HEK293 (cell line): ENCODE results near the gene PLCE1.

Source experiments
- CTCF ChIP-seq: fragments of 450-650 bp; formaldehyde crosslinking; IDR thresholded peaks from 2 replicates; pipeline ENCODE4 v1.5.1; 2016; ENCODE audit warnings: missing biosample characterization, missing genetic modification characterization
- HOXD13 ChIP-seq: sonication (generic); formaldehyde crosslinking; IDR thresholded peaks from 2 replicates; pipeline ENCODE4 v1.8.0; 2022; ENCODE audit warnings: missing genetic modification reagents, borderline replicate concordance
- KLF16 ChIP-seq: fragments of 450-650 bp; formaldehyde crosslinking; IDR thresholded peaks from 2 replicates; pipeline ENCODE4 v1.5.1; 2017; ENCODE audit warnings: missing biosample characterization, missing genetic modification characterization
- SP2 ChIP-seq: fragments of 450-650 bp; formaldehyde crosslinking; IDR thresholded peaks from 2 replicates; pipeline ENCODE4 v1.5.1; 2016; ENCODE audit warnings: missing biosample characterization, missing genetic modification characterization
- WT1 ChIP-seq: fragments of 450-650 bp; formaldehyde crosslinking; IDR thresholded peaks from 2 replicates; pipeline ENCODE4 v1.5.1; 2016; ENCODE audit warnings: missing biosample characterization, missing genetic modification characterization
- ZBTB7A ChIP-seq: fragments of 450-650 bp; formaldehyde crosslinking; IDR thresholded peaks from 2 replicates; pipeline ENCODE4 v1.5.1; 2016; ENCODE audit warnings: low read depth, missing biosample characterization, missing genetic modification characterization
- ZNF138 ChIP-seq: fragments of 450-650 bp; formaldehyde crosslinking; IDR thresholded peaks from 2 replicates; pipeline ENCODE4 v1.5.1; 2016; ENCODE audit warnings: missing biosample characterization, missing genetic modification characterization, borderline replicate concordance
- ZNF274 ChIP-seq, 2 experiments: fragments of 200-500 bp in 1 of 2; fragments of 450-650 bp in 1 of 2; sonication (Bioruptor generic) in 1 of 2; formaldehyde crosslinking in 1 of 2; IDR thresholded peaks; 2 replicates each; pipeline versions ENCODE4 v1.5.1 to v1.6.1; 2014 to 2016; ENCODE audit warnings: borderline replicate concordance in 1 of 2, inconsistent platforms in 1 of 2, low read length in 1 of 2, missing biosample characterization in 1 of 2, missing genetic modification characterization in 1 of 2
- ZNF580 ChIP-seq: fragments of 450-650 bp; formaldehyde crosslinking; IDR thresholded peaks from 2 replicates; pipeline ENCODE4 v1.5.1; 2016; ENCODE audit warnings: missing biosample characterization, missing genetic modification characterization
- TF ChIP-seq, protein P1 (sequence below): fragments of 450-650 bp; formaldehyde crosslinking; IDR thresholded peaks from 2 replicates; pipeline ENCODE4 v1.5.1; 2016; ENCODE audit warnings: missing biosample characterization, missing genetic modification characterization
- TF ChIP-seq, protein P2 (sequence below): fragments of 450-650 bp; IDR thresholded peaks from 2 replicates; pipeline ENCODE4 v1.5.1; 2018; ENCODE audit warnings: missing biosample characterization, missing genetic modification characterization
- TF ChIP-seq, protein P3 (sequence below): fragments of 450-650 bp; formaldehyde crosslinking; IDR thresholded peaks from 2 replicates; pipeline ENCODE4 v1.5.1; 2016; ENCODE audit warnings: missing biosample characterization, missing genetic modification characterization
- TF ChIP-seq, protein P4 (sequence below): fragments of 450-650 bp; formaldehyde crosslinking; IDR thresholded peaks from 2 replicates; pipeline ENCODE4 v1.5.1; 2017; ENCODE audit warnings: missing biosample characterization, missing genetic modification characterization

GRCh38 chr10:94010886-94011285 lies 17.2 kb downstream of the PLCE1 start:
- TF ChIP-seq, protein P1, sequence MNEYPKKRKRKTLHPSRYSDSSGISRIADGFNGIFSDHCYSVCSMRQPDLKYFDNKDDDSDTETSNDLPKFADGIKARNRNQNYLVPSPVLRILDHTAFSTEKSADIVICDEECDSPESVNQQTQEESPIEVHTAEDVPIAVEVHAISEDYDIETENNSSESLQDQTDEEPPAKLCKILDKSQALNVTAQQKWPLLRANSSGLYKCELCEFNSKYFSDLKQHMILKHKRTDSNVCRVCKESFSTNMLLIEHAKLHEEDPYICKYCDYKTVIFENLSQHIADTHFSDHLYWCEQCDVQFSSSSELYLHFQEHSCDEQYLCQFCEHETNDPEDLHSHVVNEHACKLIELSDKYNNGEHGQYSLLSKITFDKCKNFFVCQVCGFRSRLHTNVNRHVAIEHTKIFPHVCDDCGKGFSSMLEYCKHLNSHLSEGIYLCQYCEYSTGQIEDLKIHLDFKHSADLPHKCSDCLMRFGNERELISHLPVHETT (tag by site-specific recombination), result no peak
- TF ChIP-seq CTCF (no peak), SP2 (tag by site-specific recombination) (no peak), KLF16 (tag by site-specific recombination) (no peak), HOXD13 (CRISPR knock-in tag) (no peak), ZBTB7A (tag by site-specific recombination) (no peak), ZNF138 (tag by site-specific recombination) (no peak), ZNF274 (IDR thresholded peaks at IDR 0.05; ENCODE audit: low read length) (no peak), ZNF274 (tag by site-specific recombination; IDR thresholded peaks at IDR 0.05; ENCODE audit: borderline replicate concordance) (no peak), WT1 (tag by site-specific recombination) (no peak), ZNF580 (no peak)
- TF ChIP-seq, protein P2, sequence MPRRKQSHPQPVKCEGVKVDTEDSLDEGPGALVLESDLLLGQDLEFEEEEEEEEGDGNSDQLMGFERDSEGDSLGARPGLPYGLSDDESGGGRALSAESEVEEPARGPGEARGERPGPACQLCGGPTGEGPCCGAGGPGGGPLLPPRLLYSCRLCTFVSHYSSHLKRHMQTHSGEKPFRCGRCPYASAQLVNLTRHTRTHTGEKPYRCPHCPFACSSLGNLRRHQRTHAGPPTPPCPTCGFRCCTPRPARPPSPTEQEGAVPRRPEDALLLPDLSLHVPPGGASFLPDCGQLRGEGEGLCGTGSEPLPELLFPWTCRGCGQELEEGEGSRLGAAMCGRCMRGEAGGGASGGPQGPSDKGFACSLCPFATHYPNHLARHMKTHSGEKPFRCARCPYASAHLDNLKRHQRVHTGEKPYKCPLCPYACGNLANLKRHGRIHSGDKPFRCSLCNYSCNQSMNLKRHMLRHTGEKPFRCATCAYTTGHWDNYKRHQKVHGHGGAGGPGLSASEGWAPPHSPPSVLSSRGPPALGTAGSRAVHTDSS (tag by site-specific recombination), result no peak
- TF ChIP-seq, protein P3, sequence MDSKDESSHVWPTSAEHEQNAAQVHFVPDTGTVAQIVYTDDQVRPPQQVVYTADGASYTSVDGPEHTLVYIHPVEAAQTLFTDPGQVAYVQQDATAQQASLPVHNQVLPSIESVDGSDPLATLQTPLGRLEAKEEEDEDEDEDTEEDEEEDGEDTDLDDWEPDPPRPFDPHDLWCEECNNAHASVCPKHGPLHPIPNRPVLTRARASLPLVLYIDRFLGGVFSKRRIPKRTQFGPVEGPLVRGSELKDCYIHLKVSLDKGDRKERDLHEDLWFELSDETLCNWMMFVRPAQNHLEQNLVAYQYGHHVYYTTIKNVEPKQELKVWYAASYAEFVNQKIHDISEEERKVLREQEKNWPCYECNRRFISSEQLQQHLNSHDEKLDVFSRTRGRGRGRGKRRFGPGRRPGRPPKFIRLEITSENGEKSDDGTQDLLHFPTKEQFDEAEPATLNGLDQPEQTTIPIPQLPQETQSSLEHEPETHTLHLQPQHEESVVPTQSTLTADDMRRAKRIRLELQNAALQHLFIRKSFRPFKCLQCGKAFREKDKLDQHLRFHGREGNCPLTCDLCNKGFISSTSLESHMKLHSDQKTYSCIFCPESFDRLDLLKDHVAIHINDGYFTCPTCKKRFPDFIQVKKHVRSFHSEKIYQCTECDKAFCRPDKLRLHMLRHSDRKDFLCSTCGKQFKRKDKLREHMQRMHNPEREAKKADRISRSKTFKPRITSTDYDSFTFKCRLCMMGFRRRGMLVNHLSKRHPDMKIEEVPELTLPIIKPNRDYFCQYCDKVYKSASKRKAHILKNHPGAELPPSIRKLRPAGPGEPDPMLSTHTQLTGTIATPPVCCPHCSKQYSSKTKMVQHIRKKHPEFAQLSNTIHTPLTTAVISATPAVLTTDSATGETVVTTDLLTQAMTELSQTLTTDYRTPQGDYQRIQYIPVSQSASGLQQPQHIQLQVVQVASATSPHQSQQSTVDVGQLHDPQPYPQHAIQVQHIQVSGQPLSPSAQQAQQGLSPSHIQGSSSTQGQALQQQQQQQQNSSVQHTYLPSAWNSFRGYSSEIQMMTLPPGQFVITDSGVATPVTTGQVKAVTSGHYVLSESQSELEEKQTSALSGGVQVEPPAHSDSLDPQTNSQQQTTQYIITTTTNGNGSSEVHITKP (tag by site-specific recombination), result no peak
- TF ChIP-seq, protein P4, sequence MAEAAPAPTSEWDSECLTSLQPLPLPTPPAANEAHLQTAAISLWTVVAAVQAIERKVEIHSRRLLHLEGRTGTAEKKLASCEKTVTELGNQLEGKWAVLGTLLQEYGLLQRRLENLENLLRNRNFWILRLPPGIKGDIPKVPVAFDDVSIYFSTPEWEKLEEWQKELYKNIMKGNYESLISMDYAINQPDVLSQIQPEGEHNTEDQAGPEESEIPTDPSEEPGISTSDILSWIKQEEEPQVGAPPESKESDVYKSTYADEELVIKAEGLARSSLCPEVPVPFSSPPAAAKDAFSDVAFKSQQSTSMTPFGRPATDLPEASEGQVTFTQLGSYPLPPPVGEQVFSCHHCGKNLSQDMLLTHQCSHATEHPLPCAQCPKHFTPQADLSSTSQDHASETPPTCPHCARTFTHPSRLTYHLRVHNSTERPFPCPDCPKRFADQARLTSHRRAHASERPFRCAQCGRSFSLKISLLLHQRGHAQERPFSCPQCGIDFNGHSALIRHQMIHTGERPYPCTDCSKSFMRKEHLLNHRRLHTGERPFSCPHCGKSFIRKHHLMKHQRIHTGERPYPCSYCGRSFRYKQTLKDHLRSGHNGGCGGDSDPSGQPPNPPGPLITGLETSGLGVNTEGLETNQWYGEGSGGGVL (tag by site-specific recombination), result no peak
